ENCODE results near the gene COQ10A. TPM values are rescaled to one million over a fixed set of nuclear protein-coding genes. Genes with fewer than 3 reads are reported as not detected.

Gene COQ10A
- total RNA-seq, 3 donors from 2014 or later = 18.7 to 23.7 (median 18.7) TPM

DNA sequence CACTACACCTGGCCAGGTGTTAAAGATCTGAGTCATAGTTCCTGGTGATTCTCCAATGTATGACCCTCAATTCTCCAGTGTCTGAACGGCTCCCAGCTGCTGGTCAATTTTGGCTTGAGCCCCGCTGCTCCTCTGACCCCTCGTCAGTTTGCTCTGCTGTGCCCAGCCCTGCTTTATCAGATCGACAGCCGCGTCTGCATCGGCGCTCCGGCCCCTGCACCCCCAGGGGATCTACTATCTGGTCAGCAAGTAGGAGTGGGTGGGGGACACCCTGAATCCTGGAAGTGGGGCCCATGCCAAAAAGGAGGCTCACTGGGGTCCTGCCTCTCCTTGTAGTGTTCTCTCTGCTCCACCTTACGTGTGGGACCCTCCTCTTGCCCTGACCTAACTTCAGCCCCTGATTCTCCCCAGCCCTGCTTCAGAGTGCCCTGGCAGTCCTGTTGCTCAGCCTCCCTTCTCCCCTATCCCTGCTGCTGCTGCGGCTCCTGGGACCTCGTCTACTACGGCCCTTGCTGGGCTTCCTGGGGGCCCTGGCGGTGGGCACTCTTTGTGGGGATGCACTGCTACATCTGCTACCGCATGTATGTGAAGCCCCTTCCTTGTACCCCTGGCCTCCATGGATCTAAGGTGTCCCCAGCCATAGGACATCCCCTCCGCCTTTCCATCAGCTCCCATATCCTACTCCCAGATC is 31.9 kb upstream of the COQ10A start:
- TF ChIP-seq CTCF (IDR thresholded peaks at IDR 0.05) = no peak
- no peak for TF ChIP-seq POLR2A (IDR thresholded peaks at IDR 0.05)
- no peak for TF ChIP-seq POLR2AphosphoS5 (IDR thresholded peaks at IDR 0.05)
- DNase-seq (ENCODE audit: low spot score in 2 of 2) = no peak
- Histone ChIP-seq H3K36me3 (no peaks in the 10 kb centered on the region), H3K27me3 (no peaks in the 10 kb centered on the region), H3K4me3 (no peak overlapping the region), H3K27ac (no peak overlapping the region), H3K9me3 (no peaks in the 10 kb centered on the region), H3K4me1 (no peaks in the 10 kb centered on the region)
- intact Hi-C loops (cut with DNase I; ENCODE audit: low total_unique reads) = no loop called here

- H3K4me1 ChIP-seq = no peaks in the 10 kb centered on the region
- TF ChIP-seq POLR2A (IDR thresholded peaks at IDR 0.05) = no peak
- no peak for TF ChIP-seq POLR2AphosphoS5 (IDR thresholded peaks at IDR 0.05)
- TF ChIP-seq CTCF (IDR thresholded peaks at IDR 0.05) = no peak
- H3K9me3 ChIP-seq = no peaks in the 10 kb centered on the region
- no peaks in the 10 kb centered on the region for H3K27me3 ChIP-seq
- no peak overlapping the region for H3K4me3 ChIP-seq
- DNase-seq (ENCODE audit: low spot score in 2 of 2) = no peak
- intact Hi-C loops (cut with DNase I; ENCODE audit: low total_unique reads) = no loop called here
- H3K36me3 ChIP-seq = no peaks in the 10 kb centered on the region
- H3K27ac ChIP-seq = no peak overlapping the region
These were observed 30.7 kb upstream of the COQ10A start for GRCh38 chr12:56236091-56236490.

GRCh38 chr12:56236985-56237384 is 29.8 kb upstream of the COQ10A start:
- TF ChIP-seq POLR2A (IDR thresholded peaks at IDR 0.05) = no peak
- no peak for DNase-seq (ENCODE audit: low spot score in 2 of 2)
- H3K4me3 ChIP-seq = no peak overlapping the region
- H3K27me3 ChIP-seq = no peaks in the 10 kb centered on the region
- no peaks in the 10 kb centered on the region for H3K36me3 ChIP-seq
- H3K9me3 ChIP-seq = no peaks in the 10 kb centered on the region
- no peak overlapping the region for H3K27ac ChIP-seq
- intact Hi-C loops (cut with DNase I; ENCODE audit: low total_unique reads) = loop anchor here (1.0 kb wide), 1 partner anchor 9 kb away; no protein-coding TSS in a partner anchor
- no peaks in the 10 kb centered on the region for H3K4me1 ChIP-seq

DNA sequence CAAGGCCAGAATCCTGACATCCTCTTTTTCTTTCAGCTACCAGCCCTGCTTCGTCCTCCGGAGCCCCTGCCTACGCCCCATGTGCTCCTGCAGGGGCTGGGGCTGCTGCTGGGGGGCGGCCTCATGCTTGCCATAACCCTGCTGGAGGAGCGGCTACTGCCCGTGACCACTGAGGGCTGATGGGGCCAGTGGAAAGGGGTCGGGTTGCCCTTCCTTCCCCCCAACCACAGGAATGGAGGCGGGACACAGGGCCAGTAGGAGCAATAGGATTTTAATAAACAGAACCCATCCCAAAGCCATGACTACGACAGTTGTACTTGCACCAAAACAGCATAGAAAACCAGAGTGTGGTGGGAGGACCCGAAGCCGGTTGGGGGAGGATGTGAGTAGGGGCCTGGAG is 29.2 kb upstream of the COQ10A start:
- Histone ChIP-seq H3K36me3 (no peaks in the 10 kb centered on the region), H3K9me3 (no peaks in the 10 kb centered on the region), H3K4me1 (no peaks in the 10 kb centered on the region), H3K4me3 (no peak overlapping the region), H3K27ac (no peak overlapping the region), H3K27me3 (no peaks in the 10 kb centered on the region)
- intact Hi-C loops (cut with DNase I; ENCODE audit: low total_unique reads) = loop anchor here (1.0 kb wide), 1 partner anchor 9 kb away; no protein-coding TSS in a partner anchor
- no peak for TF ChIP-seq CTCF (IDR thresholded peaks at IDR 0.05)
- no peak for TF ChIP-seq POLR2AphosphoS5 (IDR thresholded peaks at IDR 0.05)
- TF ChIP-seq POLR2A (IDR thresholded peaks at IDR 0.05) = no peak
- DNase-seq (ENCODE audit: low spot score in 2 of 2) = no peak

DNA sequence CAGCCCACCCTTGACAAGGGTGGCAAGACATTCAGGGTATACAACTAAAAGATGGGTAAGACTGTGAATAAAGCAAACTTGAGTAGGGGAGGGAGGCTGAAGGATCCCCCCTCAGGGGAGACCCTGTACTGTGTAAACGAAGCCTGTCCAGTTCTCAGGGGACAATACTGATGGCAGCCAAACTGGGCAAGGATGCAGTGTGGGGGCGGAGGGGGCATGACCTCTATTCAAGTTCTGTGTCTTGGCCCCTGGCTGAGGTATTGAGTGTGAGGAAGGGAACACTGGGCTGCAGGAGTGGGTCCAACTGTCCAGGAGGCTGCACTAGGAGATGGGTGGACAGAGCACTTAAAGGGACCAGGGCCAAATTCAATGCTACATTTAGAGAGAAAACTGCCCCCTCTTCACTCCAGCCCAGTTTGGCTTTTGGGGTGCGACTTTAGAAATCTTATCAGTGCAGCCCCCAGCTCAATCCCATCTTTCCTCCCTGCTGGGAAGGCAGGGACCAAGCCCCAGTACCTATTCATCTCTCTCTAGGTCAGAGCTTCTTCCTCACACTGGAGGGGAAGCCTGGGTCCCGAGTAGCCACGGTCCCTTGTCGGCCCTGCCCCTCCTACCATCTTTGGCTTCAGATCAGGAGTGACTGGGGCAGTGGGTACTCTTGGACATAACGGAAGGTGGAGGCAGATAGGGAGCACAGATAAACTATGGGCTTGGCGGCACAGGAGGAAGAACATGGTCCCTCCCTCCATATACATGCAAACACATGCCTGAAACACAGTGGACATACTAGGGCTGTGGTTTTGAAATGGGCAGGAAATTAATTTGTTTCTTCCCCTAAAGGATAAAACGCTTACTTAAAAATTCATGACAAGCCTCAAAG is 25.1 kb upstream of the COQ10A start:
- Histone ChIP-seq H3K4me3 (no peak overlapping the region), H3K27me3 (no peaks in the 10 kb centered on the region), H3K27ac (no peak overlapping the region), H3K4me1 (no peaks in the 10 kb centered on the region), H3K36me3 (peaks cover 23% of the 10 kb centered on the region), H3K9me3 (no peaks in the 10 kb centered on the region)
- intact Hi-C loops (cut with DNase I; ENCODE audit: low total_unique reads) = no loop called here
- TF ChIP-seq POLR2AphosphoS5 (IDR thresholded peaks at IDR 0.05) (no peak), CTCF (IDR thresholded peaks at IDR 0.05) (no peak), POLR2A (IDR thresholded peaks at IDR 0.05) (no peak)
- DNase-seq (ENCODE audit: low spot score in 2 of 2) = no peak
